ENCODE data around the gene GNAQ.

GNAQ gene

GRCh38 chr9:77935211-77935610 is 96.4 kb downstream of the GNAQ start:
- DNase-seq = no peak

- DNase-seq = no peak
Observed at GRCh38 chr9:77933976-77934375, 97.6 kb downstream of the GNAQ start.

GRCh38 chr9:77933019-77933418 is 98.6 kb downstream of the GNAQ start:
- DNase-seq = no peak

GRCh38 chr9:77929942-77930341 is 101.7 kb downstream of the GNAQ start:
- no peak for DNase-seq

GRCh38 chr9:77927265-77927664 is 104.3 kb downstream of the GNAQ start:
- DNase-seq = no peak

GRCh38 chr9:77926371-77926878 is 105.2 kb downstream of the GNAQ start:
- DNase-seq = no peak

- no peak for DNase-seq
Observed at GRCh38 chr9:77922591-77922990, 109.0 kb downstream of the GNAQ start.

- DNase-seq = no peak
Observed at GRCh38 chr9:77917800-77918199, 113.8 kb downstream of the GNAQ start.

GRCh38 chr9:77916820-77917219 is 114.8 kb downstream of the GNAQ start:
- DNase-seq = no peak

- no peak for DNase-seq
Observed at GRCh38 chr9:77916410-77916819, 115.2 kb downstream of the GNAQ start.

- no peak for DNase-seq
Observed at GRCh38 chr9:77915744-77916143, 115.9 kb downstream of the GNAQ start.

GRCh38 chr9:77912895-77913693 is 118.5 kb downstream of the GNAQ start:
- no peak for DNase-seq

- DNase-seq = no peak
Observed at GRCh38 chr9:77911928-77912327, 119.7 kb downstream of the GNAQ start.

GRCh38 chr9:77910194-77910621 is 121.4 kb downstream of the GNAQ start:
- DNase-seq = no peak

- DNase-seq = no peak
Observed at GRCh38 chr9:77909306-77909705, 122.3 kb downstream of the GNAQ start.

- no peak for DNase-seq
Observed at GRCh38 chr9:77908293-77908692, 123.3 kb downstream of the GNAQ start.

GRCh38 chr9:77907585-77907984 is 124.0 kb downstream of the GNAQ start:
- no peak for DNase-seq

GRCh38 chr9:77906991-77907390 is 124.6 kb downstream of the GNAQ start:
- no peak for DNase-seq

- DNase-seq = no peak
Observed at GRCh38 chr9:77903666-77904285, 127.8 kb downstream of the GNAQ start.

GRCh38 chr9:77901771-77902170 is 129.8 kb downstream of the GNAQ start:
- no peak for DNase-seq

GRCh38 chr9:77901018-77901417 is 130.6 kb downstream of the GNAQ start:
- DNase-seq = no peak

GRCh38 chr9:77899679-77900354 is 131.8 kb downstream of the GNAQ start:
- DNase-seq = no peak

- no peak for DNase-seq
Observed at GRCh38 chr9:77898864-77899263, 132.7 kb downstream of the GNAQ start.
